WI38 (cell line): Measurements from ENCODE around the gene AARS2.

Source experiments
- H3K4me3 ChIP-seq: 2 replicates; pipeline ENCODE4 v1.5.1; 2011; ENCODE audit warnings: low read depth, mild to moderate bottlenecking, control low read depth, low read length
- CTCF ChIP-seq: IDR thresholded peaks from 2 replicates; pipeline ENCODE4 v1.5.1; 2012; ENCODE audit warnings: low read depth, mild to moderate bottlenecking, control low read depth, low read length

AARS2 gene

GRCh38 chr6:44272999-44273566 lies 40.1 kb downstream of the AARS2 start:
- TF ChIP-seq CTCF, result no peak
- H3K4me3 ChIP-seq, result no peak overlapping the region

GRCh38 chr6:44272529-44272928 lies 40.6 kb downstream of the AARS2 start:
- H3K4me3 ChIP-seq, result no peak overlapping the region
- TF ChIP-seq CTCF, result no peak

GRCh38 chr6:44271914-44272313 lies 41.2 kb downstream of the AARS2 start:
- no peak overlapping the region for H3K4me3 ChIP-seq
- TF ChIP-seq CTCF, result no peak

GRCh38 chr6:44271406-44271723 lies 41.8 kb downstream of the AARS2 start:
- H3K4me3 ChIP-seq, result no peak overlapping the region

GRCh38 chr6:44270526-44271405 lies 42.4 kb downstream of the AARS2 start:
- TF ChIP-seq CTCF, result no peak
- no peak overlapping the region for H3K4me3 ChIP-seq

More at GRCh38 chr6:44271406-44271723, 41.8 kb downstream of the AARS2 start:
- TF ChIP-seq CTCF, result no peak

- H3K4me3 ChIP-seq, result no peak within 1 kb of the TSS
- no peak for TF ChIP-seq CTCF
These were observed 43.1 kb downstream of the AARS2 start, which contains the start of gene TMEM151B for GRCh38 chr6:44269921-44270525. TSS of gene TMEM151B (plus strand) at chr6:44270450. CDS start at chr6:44270743, 293 bp downstream.
